GM12878 (cell line): ENCODE results near the gene ARCN1. TPM values are rescaled to one million over a fixed set of nuclear protein-coding genes. Genes with fewer than 3 reads are reported as not detected.

Experiments
- ATAC-seq: fragments of 200-7000 bp; cut with Tn5 transposase; 3 replicates; pipeline ENCODE4 v1.9.1; 2020; ENCODE audit warnings: mild to moderate bottlenecking, moderate library complexity
- BruUV-seq: library from RNA; stranded (reverse); fragments of 400-500 nt; replicated peaks from 2 replicates; lab custom pipeline; 2021; lab: Mats Ljungman, UMichigan
- CTCF ChIA-PET: fragments of 300-600 bp; sonication (Branson Sonifier 250); formaldehyde crosslinking; extraction: SDS; loops from one replicate; lab custom pipeline; 2021; ENCODE audit warnings: inconsistent platforms; lab: Yijun Ruan, JAX
- POLR2A ChIA-PET: fragments of 350-600 bp; formaldehyde crosslinking; extraction: SDS; loops from one replicate; lab custom pipeline; 2021; ENCODE audit warnings: inconsistent platforms; lab: Charles Lee
- RAD21 ChIA-PET: fragments of 300-600 bp; sonication (Branson Sonifier 250); formaldehyde crosslinking; loops from one replicate; lab custom pipeline; 2023; ENCODE audit warnings: antibody characterized with exemption; ENCODE audit not compliant: unreplicated experiment; lab: Charles Lee
- SMC1A ChIA-PET: fragments of 300-600 bp; sonication (Branson Sonifier 250); formaldehyde crosslinking; loops from one replicate; lab custom pipeline; 2023; ENCODE audit not compliant: unreplicated experiment, uncharacterized antibody; lab: Charles Lee
- DNase-seq: peaks from one replicate; pipeline ENCODE4 v3.0.0-alpha.2; 2011; ENCODE audit warnings: low read depth, low spot score
- FAIRE-seq: peaks from 3 replicates; lab custom pipeline; 2011; peaks lifted over from hg19 to GRCh38; lab: Jason Lieb, UNC
- H2AFZ ChIP-seq: 2 replicates; pipeline ENCODE4 v1.6.0; 2011; ENCODE audit warnings: low read depth, low read length, control low read depth; ENCODE audit not compliant: control insufficient read depth
- H3K27ac ChIP-seq: 2 replicates; pipeline ENCODE4 v1.5.1; 2011; ENCODE audit warnings: control low read depth; ENCODE audit not compliant: control insufficient read depth, insufficient read depth
- H3K27me3 ChIP-seq, 2 experiments: replicated peaks in 1 of 2; 2 replicates each; pipeline versions ENCODE4 v1.6.0 to v1.6.1; 2011; ENCODE audit warnings: low read length in 1 of 2; ENCODE audit not compliant: control insufficient read depth in 2 of 2, insufficient read depth in 2 of 2
- H3K36me3 ChIP-seq, 2 experiments: 2 replicates each; pipeline ENCODE4 v1.5.1; 2011; ENCODE audit warnings: low read length in 1 of 2; ENCODE audit not compliant: control insufficient read depth in 2 of 2, insufficient read depth in 2 of 2
- H3K4me1 ChIP-seq: 2 replicates; pipeline ENCODE4 v1.6.1; 2011; ENCODE audit warnings: mild to moderate bottlenecking, low read length, moderate library complexity, mixed read lengths; ENCODE audit not compliant: control insufficient read depth, insufficient read depth
- H3K4me2 ChIP-seq: 2 replicates; pipeline ENCODE4 v1.6.0; 2011; ENCODE audit warnings: control low read depth; ENCODE audit not compliant: control insufficient read depth, insufficient read depth
- H3K4me3 ChIP-seq: fragments of 200-600 bp; sonication (generic); 2 replicates; pipeline ENCODE4 v1.5.1; 2016
- H3K79me2 ChIP-seq: 2 replicates; pipeline ENCODE4 v1.6.0; 2011; ENCODE audit warnings: low read length; ENCODE audit not compliant: control insufficient read depth, insufficient read depth
- H3K9ac ChIP-seq: 2 replicates; pipeline ENCODE4 v1.8.0; 2011; ENCODE audit warnings: low read length, control low read depth, mixed read lengths; ENCODE audit not compliant: control insufficient read depth, insufficient read depth
- H3K9me3 ChIP-seq: replicated peaks from 3 replicates; pipeline ENCODE4 v1.5.1; 2011; ENCODE audit warnings: mild to moderate bottlenecking, low read length; ENCODE audit not compliant: control insufficient read depth, insufficient read depth
- H4K20me1 ChIP-seq: 2 replicates; pipeline ENCODE4 v1.6.0; 2011; ENCODE audit not compliant: control insufficient read depth, insufficient read depth
- BACH1 ChIP-seq: fragments of 450-650 bp; IDR thresholded peaks from 2 replicates; pipeline ENCODE4 v1.6.1; 2017; ENCODE audit warnings: mild to moderate bottlenecking, borderline replicate concordance
- CBX5 ChIP-seq: sonication (generic); IDR thresholded peaks from 2 replicates; pipeline ENCODE4 v1.6.1; 2016; ENCODE audit warnings: low read depth, moderate library complexity, mild to moderate bottlenecking, inconsistent platforms
- CEBPB ChIP-seq, 2 experiments: fragments of 150-350 bp in 1 of 2; IDR thresholded peaks; 2 replicates each; pipeline ENCODE4 v1.6.1; 2012 to 2014; ENCODE audit warnings: low read depth in 2 of 2, low read length in 2 of 2, borderline replicate concordance in 1 of 2, inconsistent platforms in 1 of 2
- CHD1 ChIP-seq: IDR thresholded peaks from 2 replicates; pipeline ENCODE4 v1.6.1; 2012; ENCODE audit warnings: low read depth, low read length, improper control_type of control experiment
- CHD4 ChIP-seq: fragments of 200-600 bp; sonication (generic); IDR thresholded peaks from 2 replicates; pipeline ENCODE4 v1.6.1; 2016; ENCODE audit warnings: mild to moderate bottlenecking
- CREB1 ChIP-seq: IDR thresholded peaks from 2 replicates; pipeline ENCODE4 v1.6.1; 2012; ENCODE audit warnings: low read depth, mild to moderate bottlenecking, inconsistent platforms
- ELK1 ChIP-seq: IDR thresholded peaks from 2 replicates; pipeline ENCODE4 v1.6.1; 2012; ENCODE audit warnings: low read depth, low read length, improper control_type of control experiment
- GABPA ChIP-seq: IDR thresholded peaks from 2 replicates; pipeline ENCODE4 v1.6.1; 2014; ENCODE audit warnings: antibody characterized with exemption, low read depth, mild to moderate bottlenecking, inconsistent platforms
- IKZF2 ChIP-seq, 2 experiments: fragments of 450-650 bp; IDR thresholded peaks; 2 replicates each; pipeline ENCODE4 v1.6.1; 2017; ENCODE audit warnings: mild to moderate bottlenecking in 2 of 2, moderate library complexity in 2 of 2
- IRF5 ChIP-seq: fragments of 450-650 bp; IDR thresholded peaks from 2 replicates; pipeline ENCODE4 v1.6.1; 2017; ENCODE audit warnings: borderline replicate concordance
- JUNB ChIP-seq: IDR thresholded peaks from 2 replicates; pipeline ENCODE4 v1.6.1; 2016; ENCODE audit warnings: antibody characterized with exemption, mild to moderate bottlenecking
- PML ChIP-seq: IDR thresholded peaks from 2 replicates; pipeline ENCODE4 v1.6.1; 2012; ENCODE audit warnings: low read length, inconsistent platforms
- RAD51 ChIP-seq: fragments of 450-650 bp; IDR thresholded peaks from 2 replicates; pipeline ENCODE4 v1.6.1; 2016; ENCODE audit warnings: moderate library complexity, mild to moderate bottlenecking, inconsistent platforms
- RUNX3 ChIP-seq: IDR thresholded peaks from 2 replicates; pipeline ENCODE4 v1.6.1; 2012; ENCODE audit warnings: low read length, inconsistent platforms
- SIX5 ChIP-seq: IDR thresholded peaks from 2 replicates; pipeline ENCODE4 v1.6.1; 2011; ENCODE audit warnings: mild to moderate bottlenecking, low read depth, low read length, moderate library complexity; ENCODE audit not compliant: severe bottlenecking
- STAT1 ChIP-seq: fragments of 450-650 bp; conservative IDR thresholded peaks from 2 replicates; pipeline ENCODE4 v1.6.1; 2014; ENCODE audit warnings: antibody characterized with exemption, mild to moderate bottlenecking
- STAT3 ChIP-seq: IDR thresholded peaks from 2 replicates; pipeline ENCODE4 v1.6.1; 2011; ENCODE audit warnings: low read depth, low read length, improper control_type of control experiment
- ZNF217 ChIP-seq: fragments of 450-650 bp; IDR thresholded peaks from 2 replicates; pipeline ENCODE4 v1.6.1; 2017; ENCODE audit warnings: antibody characterized with exemption, mild to moderate bottlenecking
- WGBS: methylation state at CpG from one replicate; pipeline ENCODE4 v1.1.6; 2016; ENCODE audit warnings: low lambda C conversion rate; ENCODE audit not compliant: insufficient replicate concordance, insufficient coverage; ENCODE audit errors: missing lambda C conversion rate; 5-methylcytosine and 5-hydroxymethylcytosine counted together
- in situ Hi-C: fragments of 300-500 bp; cut with MboI; formaldehyde crosslinking; loops from 9 replicates; pipeline ENCODE4 v1.14.3; 2018; ENCODE audit warnings: mixed read lengths
- intact Hi-C: fragments of 100-400 bp; cut with micrococcal nuclease; formaldehyde crosslinking; loops from one replicate; pipeline ENCODE4 v1.14.2; 2022; ENCODE audit not compliant: unreplicated experiment
- polyA plus RNA-seq, 11 experiments: library from polyadenylated mRNA; depleted of rRNA in 4 of 11; unstranded in 6 of 11; stranded (reverse) in 5 of 11; fragments of >200 nt; fragmentation: Nextera tagmentation in 4 of 11; fragmentation: Illumina TruSeq in 1 of 11; extraction: Ambion mirVana in 4 of 11; extraction: Trizol in 1 of 11; gene quantifications; 1 replicate in 1 of 11; 2 replicates in 10 of 11; pipeline versions ENCODE4 v1.2.1 to v1.2.3, GENCODE V29; 2011 to 2016; ENCODE audit warnings: inconsistent platforms in 2 of 11, missing spikeins in 2 of 11, low read depth in 1 of 11
- total RNA-seq, 4 experiments: library from RNA; depleted of rRNA in 3 of 4; stranded (reverse); fragments of >200 nt in 3 of 4; fragmentation: Illumina TruSeq in 1 of 4; extraction: Trizol in 1 of 4; gene quantifications; 2 replicates each; pipeline versions ENCODE4 v1.2.1 to v1.2.3, GENCODE V29; 2013 to 2021
- TF ChIP-seq, protein P1 (sequence below): fragments of 450-650 bp; IDR thresholded peaks from 2 replicates; pipeline ENCODE4 v1.6.1; 2017; ENCODE audit warnings: mild to moderate bottlenecking, low read depth, inconsistent platforms; ENCODE audit not compliant: poor library complexity, severe bottlenecking
- TF ChIP-seq, protein P2 (sequence below): IDR thresholded peaks from 2 replicates; pipeline ENCODE4 v1.6.1; 2012; ENCODE audit warnings: low read depth, low read length, improper control_type of control experiment

Gene ARCN1
- total and polyA plus RNA-seq, 10 of the 15 experiments (the other 5 are each of a cell fraction or from before 2014, with no cell fraction given): 33.3 to 172 (median 106) TPM

DNA sequence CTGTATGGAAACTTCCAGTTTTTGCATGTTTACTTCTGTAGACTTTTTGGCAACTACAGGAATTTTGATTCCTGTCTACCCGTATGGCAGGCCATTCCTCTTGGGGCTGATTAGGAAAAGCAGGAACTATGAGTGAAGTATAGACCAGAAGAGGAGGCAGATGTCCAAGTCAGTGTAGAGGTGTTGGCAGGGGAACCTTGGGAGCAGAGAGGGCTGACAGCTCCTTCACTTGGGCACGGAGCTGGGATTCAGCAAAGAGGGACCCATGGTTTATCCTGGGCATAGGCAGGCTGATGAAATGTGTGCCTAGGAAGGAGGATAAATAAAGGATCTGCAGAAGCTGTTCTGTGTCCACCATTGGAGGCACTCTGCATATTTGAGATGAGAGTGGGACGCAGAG lies 74.2 kb downstream of the ARCN1 start:
- RAD21 ChIA-PET: no interaction called here
- intact Hi-C loops (no loop called here), in situ Hi-C loops (no loop called here)
- H3K4me2 ChIP-seq: no peak overlapping the region
- CTCF ChIA-PET: interaction anchor here (0.7 kb wide), 1 partner anchor 17 kb away, joined by 4 read pairs; no protein-coding TSS in a partner anchor
- WGBS: 29% methylated on average over 3 of the region's 3 CpGs
- POLR2A ChIA-PET: interaction anchor here (0.6 to 0.7 kb wide), 2 partner anchors 12 to 24 kb away, joined by 4 read pairs; no protein-coding TSS in a partner anchor
- H2AFZ ChIP-seq: no peak overlapping the region
- no peaks in the 10 kb centered on the region for H3K9me3 ChIP-seq
- TF ChIP-seq, protein P1, sequence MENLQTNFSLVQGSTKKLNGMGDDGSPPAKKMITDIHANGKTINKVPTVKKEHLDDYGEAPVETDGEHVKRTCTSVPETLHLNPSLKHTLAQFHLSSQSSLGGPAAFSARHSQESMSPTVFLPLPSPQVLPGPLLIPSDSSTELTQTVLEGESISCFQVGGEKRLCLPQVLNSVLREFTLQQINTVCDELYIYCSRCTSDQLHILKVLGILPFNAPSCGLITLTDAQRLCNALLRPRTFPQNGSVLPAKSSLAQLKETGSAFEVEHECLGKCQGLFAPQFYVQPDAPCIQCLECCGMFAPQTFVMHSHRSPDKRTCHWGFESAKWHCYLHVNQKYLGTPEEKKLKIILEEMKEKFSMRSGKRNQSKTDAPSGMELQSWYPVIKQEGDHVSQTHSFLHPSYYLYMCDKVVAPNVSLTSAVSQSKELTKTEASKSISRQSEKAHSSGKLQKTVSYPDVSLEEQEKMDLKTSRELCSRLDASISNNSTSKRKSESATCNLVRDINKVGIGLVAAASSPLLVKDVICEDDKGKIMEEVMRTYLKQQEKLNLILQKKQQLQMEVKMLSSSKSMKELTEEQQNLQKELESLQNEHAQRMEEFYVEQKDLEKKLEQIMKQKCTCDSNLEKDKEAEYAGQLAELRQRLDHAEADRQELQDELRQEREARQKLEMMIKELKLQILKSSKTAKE: no peak
- TF ChIP-seq CREB1: no peak
- no peak for TF ChIP-seq ZNF217
- TF ChIP-seq ELK1: no peak
- TF ChIP-seq BACH1: no peak
- TF ChIP-seq PML: no peak
- TF ChIP-seq STAT1: no peak
- no peak for TF ChIP-seq CEBPB (IDR thresholded peaks at IDR 0.05; ENCODE audit: borderline replicate concordance in 1 of 2, low read depth in 2 of 2, low read length in 2 of 2)
- TF ChIP-seq RUNX3: no peak
- no peak for TF ChIP-seq IKZF2 (IDR thresholded peaks at IDR 0.05)
- no peak for TF ChIP-seq IRF5
- TF ChIP-seq JUNB: no peak
- no peak for TF ChIP-seq SIX5
- TF ChIP-seq, protein P2, sequence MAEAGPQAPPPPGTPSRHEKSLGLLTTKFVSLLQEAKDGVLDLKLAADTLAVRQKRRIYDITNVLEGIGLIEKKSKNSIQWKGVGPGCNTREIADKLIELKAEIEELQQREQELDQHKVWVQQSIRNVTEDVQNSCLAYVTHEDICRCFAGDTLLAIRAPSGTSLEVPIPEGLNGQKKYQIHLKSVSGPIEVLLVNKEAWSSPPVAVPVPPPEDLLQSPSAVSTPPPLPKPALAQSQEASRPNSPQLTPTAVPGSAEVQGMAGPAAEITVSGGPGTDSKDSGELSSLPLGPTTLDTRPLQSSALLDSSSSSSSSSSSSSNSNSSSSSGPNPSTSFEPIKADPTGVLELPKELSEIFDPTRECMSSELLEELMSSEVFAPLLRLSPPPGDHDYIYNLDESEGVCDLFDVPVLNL: no peak
- TF ChIP-seq STAT3: no peak
- TF ChIP-seq GABPA: no peak
- TF ChIP-seq CBX5: no peak
- TF ChIP-seq RAD51: no peak
- TF ChIP-seq CHD4: no peak
- TF ChIP-seq CHD1: no peak
- no peak overlapping the region for H3K9ac ChIP-seq
- no peaks in the 10 kb centered on the region for H3K36me3 ChIP-seq
- H3K4me1 ChIP-seq: no peaks in the 10 kb centered on the region
- H3K27me3 ChIP-seq: peaks cover 0 to 4% of the 10 kb centered on the region in 2 experiments; a peak in 2 of 4 replicates
- SMC1A ChIA-PET: no interaction called here
- FAIRE-seq (no peak), DNase-seq (no peak), ATAC-seq (no peak)
- no peak overlapping the region for H3K27ac ChIP-seq
- no peaks in the 10 kb centered on the region for H4K20me1 ChIP-seq
- no peaks in the 10 kb centered on the region for H3K79me2 ChIP-seq
- BruUV-seq: no TSS peak
- no peak overlapping the region for H3K4me3 ChIP-seq
